HG02571 (cell line): ENCODE results near the gene C4BPA.

Experiments
- ATAC-seq: cut with Tn5 transposase; IDR thresholded peaks from one replicate; pipeline ENCODE4 v1.9.1; 2021; ENCODE audit warnings: mild to moderate bottlenecking, moderate library complexity; ENCODE audit not compliant: unreplicated experiment

Gene C4BPA

GRCh38 chr1:207112616-207113296 is 8.7 kb downstream of the C4BPA start:
- no peak for ATAC-seq

- ATAC-seq, result no peak
Measured at GRCh38 chr1:207115269-207115668, 11.2 kb downstream of the C4BPA start.

GRCh38 chr1:207124389-207124788 is 20.4 kb downstream of the C4BPA start:
- ATAC-seq, result no peak

GRCh38 chr1:207128336-207128921 is 24.4 kb downstream of the C4BPA start:
- no peak for ATAC-seq

GRCh38 chr1:207129053-207129452 is 25.0 kb downstream of the C4BPA start:
- ATAC-seq, result no peak

- ATAC-seq, result no peak
Measured at GRCh38 chr1:207130252-207131036, 26.4 kb downstream of the C4BPA start.

- no peak for ATAC-seq
Measured at GRCh38 chr1:207131163-207131562, 27.1 kb downstream of the C4BPA start.

- ATAC-seq, result no peak
Measured at GRCh38 chr1:207134581-207134980, 30.5 kb downstream of the C4BPA start.

GRCh38 chr1:207139616-207140015 is 35.6 kb downstream of the C4BPA start:
- ATAC-seq, result no peak

GRCh38 chr1:207140536-207140935 is 36.5 kb downstream of the C4BPA start:
- ATAC-seq, result no peak

GRCh38 chr1:207145401-207146058 is 41.5 kb downstream of the C4BPA start:
- ATAC-seq, result no peak

- ATAC-seq, result no peak
Measured at GRCh38 chr1:207151920-207152319, 47.9 kb downstream of the C4BPA start.

- no peak for ATAC-seq
Measured at GRCh38 chr1:207152792-207153468, 48.9 kb downstream of the C4BPA start.

GRCh38 chr1:207155028-207155427 is 51.0 kb downstream of the C4BPA start:
- no peak for ATAC-seq

GRCh38 chr1:207156095-207156494 is 52.1 kb downstream of the C4BPA start:
- ATAC-seq, result no peak

- ATAC-seq, result no peak
Measured at GRCh38 chr1:207156826-207157225, 52.8 kb downstream of the C4BPA start.

- ATAC-seq, result no peak
Measured at GRCh38 chr1:207164086-207164485, 60.1 kb downstream of the C4BPA start.

GRCh38 chr1:207172321-207172720 is 68.3 kb downstream of the C4BPA start:
- no peak for ATAC-seq

- no peak for ATAC-seq
Measured at GRCh38 chr1:207172885-207173284, 68.9 kb downstream of the C4BPA start.

GRCh38 chr1:207173396-207173795 is 69.4 kb downstream of the C4BPA start:
- no peak for ATAC-seq

- ATAC-seq, result no peak
Measured at GRCh38 chr1:207174913-207175312, 70.9 kb downstream of the C4BPA start.
